HepG2 (cell line): ENCODE results near the gene TMIGD2. TPM values are rescaled to one million over a fixed set of nuclear protein-coding genes. Genes with fewer than 3 reads are reported as not detected.

Experiments used
- ATAC-seq: fragments of 200-7000 bp; cut with Tn5 transposase; 3 replicates; pipeline ENCODE4 v1.9.1; 2020; ENCODE audit warnings: mild to moderate bottlenecking, moderate library complexity
- BruUV-seq: library from RNA; stranded (reverse); fragments of 400-500 nt; replicated peaks from 2 replicates; lab custom pipeline; 2021; lab: Mats Ljungman, UMichigan
- CTCF ChIA-PET: fragments of 300-600 bp; formaldehyde crosslinking; extraction: SDS; loops from one replicate; lab custom pipeline; 2021; ENCODE audit warnings: low total read pairs, inconsistent platforms, low intra/inter-chr PET ratio; lab: Yijun Ruan, JAX
- POLR2A ChIA-PET: fragments of 350-600 bp; sonication (Branson Sonifier 250); formaldehyde crosslinking; loops from one replicate; lab custom pipeline; 2020; ENCODE audit warnings: antibody characterized with exemption, inconsistent platforms; lab: Yijun Ruan, JAX
- DNase-seq: peaks from one replicate; pipeline ENCODE4 v3.0.0-alpha.2; 2015; ENCODE audit warnings: low spot score
- FAIRE-seq: peaks from 3 replicates; lab custom pipeline; 2011; peaks lifted over from hg19 to GRCh38; lab: Jason Lieb, UNC
- H2AFZ ChIP-seq: one replicate; pipeline ENCODE4 v1.6.1; 2011; ENCODE audit warnings: low read length, inconsistent platforms
- H3K27ac ChIP-seq: fragments of 300-600 bp; 3 replicates; pipeline ENCODE4 v1.8.0; 2011; ENCODE audit warnings: mixed run types, mild to moderate bottlenecking, mixed read lengths, low read length, inconsistent platforms; ENCODE audit not compliant: insufficient read depth; ENCODE audit errors: extremely low read length
- H3K27me3 ChIP-seq, 2 experiments: fragments of 200-600 bp in 1 of 2; 2 replicates in 1 of 2; 3 replicates in 1 of 2; pipeline versions ENCODE4 v1.6.0 to v1.8.0; 2011; ENCODE audit warnings: low read length in 2 of 2, mild to moderate bottlenecking in 2 of 2, moderate library complexity in 2 of 2, inconsistent platforms in 1 of 2; ENCODE audit not compliant: insufficient read depth in 2 of 2, control insufficient read depth in 1 of 2
- H3K36me3 ChIP-seq, 2 experiments: fragments of 200-600 bp in 1 of 2; replicated peaks in 1 of 2; 2 replicates in 1 of 2; 3 replicates in 1 of 2; pipeline versions ENCODE4 v1.5.1 to v1.8.0; 2011; ENCODE audit warnings: low read length in 2 of 2, inconsistent platforms in 1 of 2; ENCODE audit not compliant: insufficient read depth in 2 of 2, control insufficient read depth in 1 of 2
- H3K4me1 ChIP-seq: 2 replicates; pipeline ENCODE4 v1.5.1; 2012; ENCODE audit warnings: low read length, inconsistent platforms; ENCODE audit not compliant: insufficient read depth
- H3K4me2 ChIP-seq: 2 replicates; pipeline ENCODE4 v1.6.0; 2011; ENCODE audit warnings: low read depth, low read length, inconsistent platforms
- H3K4me3 ChIP-seq, 3 experiments: fragments of 200-600 bp in 1 of 3; sonication (generic), shearing (Covaris generic) in 1 of 3; replicated peaks in 1 of 3; 2 replicates each; pipeline ENCODE4 v1.5.1; 2011 to 2016; ENCODE audit warnings: low read length in 3 of 3, inconsistent platforms in 2 of 3, low read depth in 2 of 3, mild to moderate bottlenecking in 2 of 3, control low read depth in 1 of 3, mixed read lengths in 1 of 3; ENCODE audit not compliant: insufficient read depth in 1 of 3
- H3K79me2 ChIP-seq: one replicate; pipeline ENCODE4 v1.6.1; 2011; ENCODE audit warnings: low read length, inconsistent platforms; ENCODE audit not compliant: insufficient read depth
- H3K9ac ChIP-seq: 2 replicates; pipeline ENCODE4 v1.6.0; 2011; ENCODE audit warnings: mild to moderate bottlenecking, low read depth, low read length, inconsistent platforms; ENCODE audit not compliant: insufficient read depth
- H3K9me3 ChIP-seq: 2 replicates; pipeline ENCODE4 v1.5.1; 2012; ENCODE audit warnings: mild to moderate bottlenecking, low read length
- H4K20me1 ChIP-seq: 2 replicates; pipeline ENCODE4 v1.6.0; 2011; ENCODE audit warnings: inconsistent platforms, mild to moderate bottlenecking, low read length, moderate library complexity; ENCODE audit not compliant: insufficient read depth
- ETV6 ChIP-seq: sonication (generic); formaldehyde crosslinking; conservative IDR thresholded peaks from 2 replicates; pipeline ENCODE4 v1.4.0; 2020; ENCODE audit warnings: missing genetic modification reagents
- MIER2 ChIP-seq: IDR thresholded peaks from 2 replicates; pipeline ENCODE4 v1.6.1; 2016; ENCODE audit warnings: missing biosample characterization, missing genetic modification reagents
- MXI1 ChIP-seq: IDR thresholded peaks from 3 replicates; pipeline ENCODE4 v1.6.1; 2012; ENCODE audit warnings: low read depth, low read length, inconsistent platforms, borderline replicate concordance
- NR2C2 ChIP-seq: sonication (generic); formaldehyde crosslinking; IDR thresholded peaks from 2 replicates; pipeline ENCODE4 v1.4.0; 2020; ENCODE audit warnings: missing genetic modification reagents, mild to moderate bottlenecking, moderate library complexity, borderline replicate concordance
- PITX1 ChIP-seq: sonication (generic); formaldehyde crosslinking; IDR thresholded peaks from 2 replicates; pipeline ENCODE4 v1.5.1; 2020; ENCODE audit warnings: mild to moderate bottlenecking, missing genetic modification reagents
- RFX3 ChIP-seq: IDR thresholded peaks from 2 replicates; pipeline ENCODE4 v1.6.1; 2016; ENCODE audit warnings: missing biosample characterization, missing genetic modification reagents
- SALL1 ChIP-seq: sonication (generic); formaldehyde crosslinking; IDR thresholded peaks from 2 replicates; pipeline ENCODE4 v1.8.0; 2022; ENCODE audit warnings: mild to moderate bottlenecking, missing genetic modification reagents
- XBP1 ChIP-seq: sonication (generic); formaldehyde crosslinking; IDR thresholded peaks from 2 replicates; pipeline ENCODE4 v1.5.0; 2020; ENCODE audit warnings: missing genetic modification reagents
- ZFYVE20 ChIP-seq: sonication (generic); formaldehyde crosslinking; IDR thresholded peaks from 2 replicates; pipeline ENCODE4 v1.8.0; 2023; ENCODE audit warnings: low read depth, mild to moderate bottlenecking, moderate library complexity, missing genetic modification reagents, borderline replicate concordance
- ZNF709 ChIP-seq: sonication (generic); formaldehyde crosslinking; IDR thresholded peaks from 2 replicates; pipeline ENCODE4 v1.5.0; 2020; ENCODE audit warnings: mild to moderate bottlenecking, missing genetic modification reagents
- ZSCAN9 ChIP-seq: IDR thresholded peaks from 2 replicates; pipeline ENCODE4 v1.6.1; 2016; ENCODE audit warnings: borderline replicate concordance
- WGBS: methylation state at CpG from one replicate; pipeline ENCODE4 v1.1.6; 2017; ENCODE audit warnings: low lambda C conversion rate; 5-methylcytosine and 5-hydroxymethylcytosine counted together
- in situ Hi-C: cut with HindIII; loops from 2 replicates; pipeline ENCODE4 v1.10.0; 2017; ENCODE audit warnings: low pct_unique_long_range_greater_than_20kb; ENCODE audit not compliant: extremely low pct_ligation_motif_present
- intact Hi-C: fragments of 100-400 bp; cut with micrococcal nuclease; formaldehyde crosslinking; loops from one replicate; pipeline ENCODE4 v1.10.0; 2022; ENCODE audit not compliant: unreplicated experiment
- polyA plus RNA-seq, 8 experiments: library from polyadenylated mRNA; depleted of rRNA in 3 of 8; stranded (reverse) in 7 of 8; unstranded in 1 of 8; fragments of >200 nt; fragmentation: Illumina TruSeq in 4 of 8; extraction: Trizol in 4 of 8; gene quantifications; 2 replicates each; pipeline versions ENCODE4 v1.2.1 to v1.2.3, GENCODE V29; 2011 to 2016; ENCODE audit warnings: low read depth in 4 of 8, missing spikeins in 1 of 8, mixed read lengths in 1 of 8; ENCODE audit not compliant: insufficient read depth in 1 of 8
- total RNA-seq, 5 experiments: library from RNA; depleted of rRNA; stranded (reverse); fragments of >200 nt; fragmentation: Illumina TruSeq; extraction: Trizol; gene quantifications; 2 replicates each; pipeline ENCODE4 v1.2.3, GENCODE V29; 2016; ENCODE audit warnings: low read depth in 1 of 5
- TF ChIP-seq, protein P1 (sequence below): sonication (generic); formaldehyde crosslinking; IDR thresholded peaks from 2 replicates; pipeline ENCODE4 v1.4.0; 2020; ENCODE audit warnings: missing genetic modification reagents, low read depth, mild to moderate bottlenecking, borderline replicate concordance
- TF ChIP-seq, protein P2 (sequence below): sonication (generic); formaldehyde crosslinking; IDR thresholded peaks from 2 replicates; pipeline ENCODE4 v1.8.1; 2023; ENCODE audit warnings: mild to moderate bottlenecking, missing genetic modification reagents
- TF ChIP-seq, protein P3 (sequence below): sonication (generic); formaldehyde crosslinking; IDR thresholded peaks from 2 replicates; pipeline ENCODE4 v1.4.0; 2020; ENCODE audit warnings: missing genetic modification reagents

TMIGD2 gene
- total and polyA plus RNA-seq, 2 of the 13 experiments (the other 11 are each of a cell fraction or from before 2014, with no cell fraction given) = 0.11 to 1.0 TPM

DNA sequence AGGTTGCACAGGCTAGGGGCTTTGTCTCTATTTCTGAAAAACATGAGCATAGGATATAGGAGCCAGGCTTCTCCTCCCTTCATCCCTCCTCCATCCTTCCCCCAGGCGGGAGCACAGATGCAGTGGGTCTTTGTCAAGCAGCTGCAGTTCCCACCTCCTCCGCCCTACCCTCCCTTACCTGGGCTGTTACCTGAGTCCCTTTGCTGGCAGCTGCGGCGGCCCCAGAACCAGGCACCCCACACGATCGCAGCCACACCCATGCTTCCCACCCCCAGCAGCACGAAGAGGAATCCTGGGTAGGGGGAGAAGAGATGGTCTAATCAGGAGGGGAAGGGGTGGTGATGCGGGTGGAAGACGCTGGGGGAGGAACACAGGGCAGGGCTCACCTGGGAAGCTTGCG is 7.8 kb downstream of the TMIGD2 start:
- no peaks in the 10 kb centered on the region for H3K36me3 ChIP-seq
- intact Hi-C loops = no loop called here
- ChIA-PET CTCF (no interaction called here), POLR2A (interaction anchor here (1.0 kb wide), 1 partner anchor 49 kb away, joined by 3 read pairs; the partner anchor contains the start of gene MPND)
- no peak overlapping the region for H3K4me2 ChIP-seq
- no peak overlapping the region for H3K4me3 ChIP-seq
- H3K27ac ChIP-seq = no peak overlapping the region
- H2AFZ ChIP-seq = no peak overlapping the region
- peaks cover 0 to 2% of the 10 kb centered on the region in 2 experiments; a peak in 2 of 5 replicates for H3K27me3 ChIP-seq
- no peaks in the 10 kb centered on the region for H3K9me3 ChIP-seq
- no peaks in the 10 kb centered on the region for H4K20me1 ChIP-seq
- TF ChIP-seq SALL1 (no peak), XBP1 (CRISPR knock-in tag) (no peak), PITX1 (CRISPR knock-in tag) (no peak), ETV6 (CRISPR knock-in tag) (no peak), ZFYVE20 (CRISPR knock-in tag) (no peak), MIER2 (no peak), ZSCAN9 (CRISPR knock-in tag) (no peak), NR2C2 (CRISPR knock-in tag) (no peak), RFX3 (CRISPR knock-in tag) (no peak), ZNF709 (no peak), MXI1 (no peak)
- TF ChIP-seq, protein P1, sequence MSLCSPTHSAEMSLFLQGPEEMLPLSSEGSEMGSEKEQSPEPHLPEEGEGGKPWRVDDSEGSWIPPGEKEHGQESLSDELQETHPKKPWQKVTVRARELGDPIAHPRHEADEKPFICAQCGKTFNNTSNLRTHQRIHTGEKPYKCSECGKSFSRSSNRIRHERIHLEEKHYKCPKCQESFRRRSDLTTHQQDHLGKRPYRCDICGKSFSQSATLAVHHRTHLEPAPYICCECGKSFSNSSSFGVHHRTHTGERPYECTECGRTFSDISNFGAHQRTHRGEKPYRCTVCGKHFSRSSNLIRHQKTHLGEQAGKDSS (CRISPR knock-in tag) = no peak
- TF ChIP-seq, protein P2, sequence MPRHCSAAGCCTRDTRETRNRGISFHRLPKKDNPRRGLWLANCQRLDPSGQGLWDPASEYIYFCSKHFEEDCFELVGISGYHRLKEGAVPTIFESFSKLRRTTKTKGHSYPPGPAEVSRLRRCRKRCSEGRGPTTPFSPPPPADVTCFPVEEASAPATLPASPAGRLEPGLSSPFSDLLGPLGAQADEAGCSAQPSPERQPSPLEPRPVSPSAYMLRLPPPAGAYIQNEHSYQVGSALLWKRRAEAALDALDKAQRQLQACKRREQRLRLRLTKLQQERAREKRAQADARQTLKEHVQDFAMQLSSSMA (CRISPR knock-in tag) = no peak
- TF ChIP-seq, protein P3, sequence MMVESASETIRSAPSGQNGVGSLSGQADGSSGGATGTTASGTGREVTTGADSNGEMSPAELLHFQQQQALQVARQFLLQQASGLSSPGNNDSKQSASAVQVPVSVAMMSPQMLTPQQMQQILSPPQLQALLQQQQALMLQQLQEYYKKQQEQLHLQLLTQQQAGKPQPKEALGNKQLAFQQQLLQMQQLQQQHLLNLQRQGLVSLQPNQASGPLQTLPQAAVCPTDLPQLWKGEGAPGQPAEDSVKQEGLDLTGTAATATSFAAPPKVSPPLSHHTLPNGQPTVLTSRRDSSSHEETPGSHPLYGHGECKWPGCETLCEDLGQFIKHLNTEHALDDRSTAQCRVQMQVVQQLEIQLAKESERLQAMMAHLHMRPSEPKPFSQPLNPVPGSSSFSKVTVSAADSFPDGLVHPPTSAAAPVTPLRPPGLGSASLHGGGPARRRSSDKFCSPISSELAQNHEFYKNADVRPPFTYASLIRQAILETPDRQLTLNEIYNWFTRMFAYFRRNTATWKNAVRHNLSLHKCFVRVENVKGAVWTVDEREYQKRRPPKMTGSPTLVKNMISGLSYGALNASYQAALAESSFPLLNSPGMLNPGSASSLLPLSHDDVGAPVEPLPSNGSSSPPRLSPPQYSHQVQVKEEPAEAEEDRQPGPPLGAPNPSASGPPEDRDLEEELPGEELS (CRISPR knock-in tag) = no peak
- TF ChIP-seq, all 625 proteins: peak for 0
- no peak for DNase-seq
- WGBS = 26% methylated on average over 6 of the region's 10 CpGs
- BruUV-seq = no TSS peak
- H3K79me2 ChIP-seq = no peaks in the 10 kb centered on the region
- no peak for ATAC-seq
- peaks cover 13% of the 10 kb centered on the region; the same call in 1 of the 2 replicates for H3K4me1 ChIP-seq
- H3K9ac ChIP-seq = no peak overlapping the region
- in situ Hi-C loops = no loop called here
- no peak for FAIRE-seq
